ENCODE results near the gene PDZRN3. TPM values are rescaled to one million over a fixed set of nuclear protein-coding genes. Genes with fewer than 3 reads are reported as not detected.
A peak's percentile ranks its signal among the peaks of the same experiment; 100 is the strongest.

The PDZRN3 gene
- total RNA-seq, 1 experiment from 2014 or later = 12.5 TPM

DNA sequence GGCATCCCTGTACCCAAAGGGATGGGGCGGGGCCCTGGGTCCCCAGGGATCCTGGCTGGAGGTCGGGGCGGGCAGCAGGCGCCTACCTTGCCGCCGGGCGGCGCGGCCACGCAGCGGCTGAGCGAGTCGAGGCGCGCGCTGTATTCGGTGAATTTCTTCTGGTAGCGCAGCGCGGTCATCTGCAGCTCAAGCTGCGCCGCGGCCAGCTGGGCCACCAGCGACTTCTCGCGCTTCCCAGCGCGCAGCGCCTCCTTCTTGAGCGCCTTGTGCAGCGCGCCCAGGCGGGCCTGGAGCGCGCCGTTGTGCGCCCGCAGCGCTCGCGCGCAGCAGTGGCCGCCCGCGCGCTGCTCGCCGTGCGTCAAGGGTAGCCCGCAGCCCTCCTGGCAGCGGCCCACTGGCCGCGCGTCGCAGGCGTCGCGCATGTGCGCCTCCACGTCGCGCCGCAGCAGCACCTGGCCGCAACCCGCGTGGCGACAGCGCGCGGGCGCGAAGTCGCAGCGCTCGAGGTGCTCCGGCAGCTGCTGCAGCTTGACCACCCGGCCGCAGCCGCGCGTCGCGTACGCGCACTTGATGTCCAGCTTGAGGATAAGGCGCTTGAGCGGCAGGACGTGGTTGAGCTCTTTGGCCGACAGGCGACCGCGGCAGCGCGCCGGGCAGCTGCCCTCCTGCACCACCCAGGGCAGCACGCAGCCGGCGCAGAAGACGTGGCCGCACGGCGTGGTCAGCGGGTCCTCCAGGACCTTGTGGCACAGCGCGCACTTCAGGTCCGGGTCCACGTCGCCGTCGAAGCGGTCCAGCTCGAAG lies 522 bp downstream of the PDZRN3 start:
- DNase-seq = peak; percentile 63 to 71
- Mint-ChIP-seq H3K9me3 (ENCODE audit: unreplicated experiment) (no peaks in the 10 kb centered on the region), H3K36me3 (ENCODE audit: insufficient read depth, unreplicated experiment) (no peaks in the 10 kb centered on the region), H3K4me1 (ENCODE audit: low read depth, unreplicated experiment) (peaks cover 22% of the 10 kb centered on the region), H3K27ac (ENCODE audit: unreplicated experiment) (peak overlapping the region; percentile 79), H3K27me3 (ENCODE audit: insufficient read depth, unreplicated experiment) (no peaks in the 10 kb centered on the region), H3K4me3 (ENCODE audit: unreplicated experiment) (peak overlapping the region; percentile 86)
- TF ChIP-seq, protein P1, sequence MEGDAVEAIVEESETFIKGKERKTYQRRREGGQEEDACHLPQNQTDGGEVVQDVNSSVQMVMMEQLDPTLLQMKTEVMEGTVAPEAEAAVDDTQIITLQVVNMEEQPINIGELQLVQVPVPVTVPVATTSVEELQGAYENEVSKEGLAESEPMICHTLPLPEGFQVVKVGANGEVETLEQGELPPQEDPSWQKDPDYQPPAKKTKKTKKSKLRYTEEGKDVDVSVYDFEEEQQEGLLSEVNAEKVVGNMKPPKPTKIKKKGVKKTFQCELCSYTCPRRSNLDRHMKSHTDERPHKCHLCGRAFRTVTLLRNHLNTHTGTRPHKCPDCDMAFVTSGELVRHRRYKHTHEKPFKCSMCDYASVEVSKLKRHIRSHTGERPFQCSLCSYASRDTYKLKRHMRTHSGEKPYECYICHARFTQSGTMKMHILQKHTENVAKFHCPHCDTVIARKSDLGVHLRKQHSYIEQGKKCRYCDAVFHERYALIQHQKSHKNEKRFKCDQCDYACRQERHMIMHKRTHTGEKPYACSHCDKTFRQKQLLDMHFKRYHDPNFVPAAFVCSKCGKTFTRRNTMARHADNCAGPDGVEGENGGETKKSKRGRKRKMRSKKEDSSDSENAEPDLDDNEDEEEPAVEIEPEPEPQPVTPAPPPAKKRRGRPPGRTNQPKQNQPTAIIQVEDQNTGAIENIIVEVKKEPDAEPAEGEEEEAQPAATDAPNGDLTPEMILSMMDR (IDR thresholded peaks at IDR 0.05; ENCODE audit: insufficient read depth in 1 of 2, low read depth in 1 of 2, low read length in 1 of 2, severe bottlenecking in 1 of 2, unreplicated experiment in 1 of 2) = peak in 1 of 2 experiments; percentile 28
- intact Hi-C loops (cut with micrococcal nuclease; ENCODE audit: unreplicated experiment) = loop anchor here (1.0 to 10.0 kb wide), 3 partner anchors 116 to 223 kb away; no protein-coding TSS in a partner anchor
- BruUV-seq (replicated peaks) = no TSS peak
- no peaks in the 10 kb centered on the region for H3K27me3 ChIP-seq (replicated peaks; ENCODE audit: control insufficient read depth, insufficient read depth, low read length)
- H3K4me1 ChIP-seq = peaks cover 26% of the 10 kb centered on the region
- CTCF ChIA-PET = interaction anchor here (0.6 to 1.7 kb wide), 4 partner anchors 10 to 116 kb away, joined by 3 to 8 read pairs (median 4); no protein-coding TSS in a partner anchor
- no peaks in the 10 kb centered on the region; the same call in none of the 2 replicates for H3K36me3 ChIP-seq (ENCODE audit: control insufficient read depth, insufficient read depth, low read length)
- POLR2A ChIA-PET = interaction anchor here (1.3 kb wide), 1 partner anchor 10 kb away, joined by 3 read pairs; no protein-coding TSS in a partner anchor
- no peaks in the 10 kb centered on the region for H3K9me3 ChIP-seq
- peak overlapping the region; percentile 68 for H3K4me3 ChIP-seq (ENCODE audit: low read depth, low read length)

DNA sequence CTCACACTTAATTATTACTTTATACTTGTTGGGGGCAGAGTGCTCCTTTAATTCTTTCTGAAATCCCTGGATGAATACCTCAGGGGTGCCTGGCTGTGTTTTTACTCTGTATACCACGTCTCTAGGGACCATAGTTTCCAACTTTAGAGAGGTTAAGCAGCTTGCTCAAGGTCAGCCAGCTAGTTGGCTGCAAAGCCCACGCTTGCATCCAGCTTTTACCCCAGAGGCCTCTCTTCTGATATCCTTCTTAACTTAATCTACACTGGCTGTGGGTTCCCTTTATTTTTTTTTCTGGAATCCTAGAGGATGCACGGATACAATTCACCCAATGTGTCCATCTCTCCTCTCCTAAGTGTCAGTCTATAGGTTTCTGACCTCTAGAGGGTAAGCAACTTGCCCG lies 1.4 kb downstream of the PDZRN3 start:
- Mint-ChIP-seq H3K9me3 (ENCODE audit: unreplicated experiment) (no peaks in the 10 kb centered on the region), H3K36me3 (ENCODE audit: insufficient read depth, unreplicated experiment) (no peaks in the 10 kb centered on the region), H3K27ac (ENCODE audit: unreplicated experiment) (no peak overlapping the region), H3K4me1 (ENCODE audit: low read depth, unreplicated experiment) (peaks cover 23% of the 10 kb centered on the region), H3K4me3 (ENCODE audit: unreplicated experiment) (peak overlapping the region; percentile 86), H3K27me3 (ENCODE audit: insufficient read depth, unreplicated experiment) (no peaks in the 10 kb centered on the region)
- TF ChIP-seq, protein P1 (IDR thresholded peaks at IDR 0.05; ENCODE audit: insufficient read depth in 1 of 2, low read depth in 1 of 2, low read length in 1 of 2, severe bottlenecking in 1 of 2, unreplicated experiment in 1 of 2) = no peak
- Histone ChIP-seq H3K9me3 (no peaks in the 10 kb centered on the region), H3K36me3 (ENCODE audit: control insufficient read depth, insufficient read depth, low read length) (no peaks in the 10 kb centered on the region; the same call in none of the 2 replicates), H3K27me3 (replicated peaks; ENCODE audit: control insufficient read depth, insufficient read depth, low read length) (no peaks in the 10 kb centered on the region), H3K4me1 (peaks cover 26% of the 10 kb centered on the region), H3K4me3 (ENCODE audit: low read depth, low read length) (peak overlapping the region; percentile 68)
- BruUV-seq (replicated peaks) = TSS peak; percentile 49
- intact Hi-C loops (cut with micrococcal nuclease; ENCODE audit: unreplicated experiment) = loop anchor here (5.0 to 10.0 kb wide), 2 partner anchors 141 to 224 kb away; no protein-coding TSS in a partner anchor
- ChIA-PET POLR2A (interaction anchor here (1.3 kb wide), 1 partner anchor 9 kb away, joined by 3 read pairs; no protein-coding TSS in a partner anchor), CTCF (interaction anchor here (0.9 to 1.7 kb wide), 3 partner anchors 9 to 115 kb away, joined by 3 to 8 read pairs (median 5); no protein-coding TSS in a partner anchor)
- no peak for DNase-seq

DNA sequence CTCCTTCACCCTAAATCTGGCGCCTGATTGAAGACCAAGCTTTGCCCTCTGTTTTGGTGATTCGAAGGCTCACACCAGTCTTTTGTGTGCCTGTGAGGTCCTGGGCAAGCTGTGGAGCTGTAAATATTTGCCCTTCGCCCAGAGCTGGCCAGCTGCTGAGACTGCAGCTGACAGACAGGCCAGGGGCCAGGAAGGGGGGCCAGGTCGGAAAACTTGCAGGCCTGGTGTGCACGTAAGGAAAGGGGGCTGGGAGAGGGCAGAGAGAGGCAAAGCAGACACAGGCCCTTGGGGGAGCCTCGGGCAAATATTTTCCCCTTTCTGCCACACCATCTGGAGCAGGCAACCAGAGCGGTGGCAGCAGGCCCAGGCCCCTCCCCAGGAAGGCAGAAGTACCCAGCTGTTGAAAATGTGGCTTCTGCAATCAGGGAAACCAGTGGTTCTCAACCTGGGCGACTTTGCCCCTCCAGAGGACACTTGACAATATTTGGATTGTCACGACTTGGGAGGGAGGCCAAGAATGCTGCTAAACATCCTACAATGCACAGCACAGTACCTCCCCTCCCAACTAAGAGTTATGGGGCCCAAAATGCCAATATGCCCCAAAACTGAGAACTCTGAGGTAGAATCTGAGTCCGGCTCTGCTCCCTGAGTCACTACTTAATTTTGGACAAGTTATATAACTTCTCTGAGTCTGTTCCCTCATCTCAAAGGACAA lies 2.5 kb downstream of the PDZRN3 start:
- TF ChIP-seq, protein P1 (IDR thresholded peaks at IDR 0.05; ENCODE audit: insufficient read depth in 1 of 2, low read depth in 1 of 2, low read length in 1 of 2, severe bottlenecking in 1 of 2, unreplicated experiment in 1 of 2) = no peak
- H3K4me1 Mint-ChIP-seq (ENCODE audit: low read depth, unreplicated experiment) = peaks cover 23% of the 10 kb centered on the region
- H3K27me3 Mint-ChIP-seq (ENCODE audit: insufficient read depth, unreplicated experiment) = no peaks in the 10 kb centered on the region

More for the DNA sequence above, 2.5 kb downstream of the PDZRN3 start:
- POLR2A ChIA-PET = no interaction called here
- Mint-ChIP-seq H3K9me3 (ENCODE audit: unreplicated experiment) (no peaks in the 10 kb centered on the region), H3K27ac (ENCODE audit: unreplicated experiment) (no peak overlapping the region), H3K4me3 (ENCODE audit: unreplicated experiment) (peak overlapping the region; percentile 69), H3K36me3 (ENCODE audit: insufficient read depth, unreplicated experiment) (no peaks in the 10 kb centered on the region)
- H3K4me3 ChIP-seq (ENCODE audit: low read depth, low read length) = peak overlapping the region; percentile 20
- CTCF ChIA-PET = no interaction called here
- H3K27me3 ChIP-seq (replicated peaks; ENCODE audit: control insufficient read depth, insufficient read depth, low read length) = no peaks in the 10 kb centered on the region
- no peaks in the 10 kb centered on the region; the same call in none of the 2 replicates for H3K36me3 ChIP-seq (ENCODE audit: control insufficient read depth, insufficient read depth, low read length)
- intact Hi-C loops (cut with micrococcal nuclease; ENCODE audit: unreplicated experiment) = loop anchor here (1.0 to 10.0 kb wide), 3 partner anchors 51 to 225 kb away; no protein-coding TSS in a partner anchor
- H3K4me1 ChIP-seq = peaks cover 26% of the 10 kb centered on the region
- no peaks in the 10 kb centered on the region for H3K9me3 ChIP-seq
- DNase-seq = peak; percentile 61 to 68
- BruUV-seq (replicated peaks) = no TSS peak
